RWPE2 (cell line): ENCODE data around the gene FNDC1.

Experiments used
- ATAC-seq: fragments of 200-7000 bp; cut with Tn5 transposase; 3 replicates; pipeline ENCODE4 v1.9.1; 2021; ENCODE audit warnings: low read depth
- DNase-seq: peaks from one replicate; pipeline ENCODE4 v3.0.0-alpha.2; 2020; ENCODE audit warnings: low spot score
- H3K27ac ChIP-seq: fragments of 450-650 bp; 2 replicates; pipeline ENCODE4 v1.5.1; 2017; ENCODE audit warnings: mild to moderate bottlenecking; ENCODE audit not compliant: poor library complexity, severe bottlenecking
- H3K27me3 ChIP-seq: fragments of 250-450 bp; sonication (Bioruptor Pico); 2 replicates; pipeline ENCODE4 v1.5.1; 2021; ENCODE audit warnings: mild to moderate bottlenecking, moderate library complexity; ENCODE audit not compliant: insufficient read depth, poor library complexity, severe bottlenecking
- H3K36me3 ChIP-seq: fragments of 250-450 bp; sonication (Bioruptor Pico); 2 replicates; pipeline ENCODE4 v1.5.1; 2020; ENCODE audit warnings: low read depth, mild to moderate bottlenecking, moderate library complexity
- H3K4me1 ChIP-seq: fragments of 250-450 bp; sonication (Bioruptor Pico); 2 replicates; pipeline ENCODE4 v1.5.1; 2021; ENCODE audit warnings: mild to moderate bottlenecking, moderate library complexity; ENCODE audit not compliant: insufficient read depth, poor library complexity, severe bottlenecking
- H3K4me3 ChIP-seq: fragments of 250-450 bp; sonication (Bioruptor Pico); 2 replicates; pipeline ENCODE4 v1.5.1; 2021; ENCODE audit warnings: mild to moderate bottlenecking, moderate library complexity; ENCODE audit not compliant: severe bottlenecking
- H3K9me3 ChIP-seq: fragments of 250-450 bp; sonication (Bioruptor Pico); 2 replicates; pipeline ENCODE4 v1.5.1; 2021; ENCODE audit warnings: mild to moderate bottlenecking, moderate library complexity; ENCODE audit not compliant: severe bottlenecking
- TF ChIP-seq, protein P1 (sequence below): fragments of 450-650 bp; IDR thresholded peaks from one replicate; pipeline ENCODE4 v1.5.1; 2017; ENCODE audit warnings: mild to moderate bottlenecking, moderate library complexity; ENCODE audit not compliant: poor library complexity, severe bottlenecking

FNDC1 gene

DNA sequence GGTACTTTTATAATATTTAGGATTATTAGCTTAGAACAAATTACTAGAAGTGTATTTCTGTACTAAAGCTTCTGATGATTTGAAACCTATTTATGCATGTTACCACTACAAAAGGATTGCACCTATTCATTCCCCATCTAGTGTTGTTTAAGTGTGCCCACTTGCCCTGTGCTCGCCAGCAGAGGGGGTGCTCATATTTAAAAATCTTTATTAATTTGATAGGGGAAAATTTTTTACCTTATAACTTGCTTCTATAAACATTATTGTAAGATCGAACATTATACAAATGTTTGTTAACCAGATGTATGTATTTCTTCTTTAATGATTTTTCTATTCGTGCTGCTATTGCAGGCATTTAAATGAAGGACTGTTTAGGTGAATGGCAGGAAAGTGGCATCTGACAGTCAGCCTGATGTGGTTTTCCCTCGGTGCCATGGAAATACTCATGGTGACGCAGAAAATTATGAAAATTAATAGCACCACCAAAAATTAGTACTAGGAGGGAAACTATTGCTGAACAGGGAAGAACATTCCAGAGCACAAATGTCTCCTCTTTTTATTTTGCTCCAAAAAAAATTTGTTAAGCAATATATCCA lies 44.1 kb upstream of the FNDC1 start:
- TF ChIP-seq, protein P1, sequence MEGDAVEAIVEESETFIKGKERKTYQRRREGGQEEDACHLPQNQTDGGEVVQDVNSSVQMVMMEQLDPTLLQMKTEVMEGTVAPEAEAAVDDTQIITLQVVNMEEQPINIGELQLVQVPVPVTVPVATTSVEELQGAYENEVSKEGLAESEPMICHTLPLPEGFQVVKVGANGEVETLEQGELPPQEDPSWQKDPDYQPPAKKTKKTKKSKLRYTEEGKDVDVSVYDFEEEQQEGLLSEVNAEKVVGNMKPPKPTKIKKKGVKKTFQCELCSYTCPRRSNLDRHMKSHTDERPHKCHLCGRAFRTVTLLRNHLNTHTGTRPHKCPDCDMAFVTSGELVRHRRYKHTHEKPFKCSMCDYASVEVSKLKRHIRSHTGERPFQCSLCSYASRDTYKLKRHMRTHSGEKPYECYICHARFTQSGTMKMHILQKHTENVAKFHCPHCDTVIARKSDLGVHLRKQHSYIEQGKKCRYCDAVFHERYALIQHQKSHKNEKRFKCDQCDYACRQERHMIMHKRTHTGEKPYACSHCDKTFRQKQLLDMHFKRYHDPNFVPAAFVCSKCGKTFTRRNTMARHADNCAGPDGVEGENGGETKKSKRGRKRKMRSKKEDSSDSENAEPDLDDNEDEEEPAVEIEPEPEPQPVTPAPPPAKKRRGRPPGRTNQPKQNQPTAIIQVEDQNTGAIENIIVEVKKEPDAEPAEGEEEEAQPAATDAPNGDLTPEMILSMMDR: peak; percentile 54

DNA sequence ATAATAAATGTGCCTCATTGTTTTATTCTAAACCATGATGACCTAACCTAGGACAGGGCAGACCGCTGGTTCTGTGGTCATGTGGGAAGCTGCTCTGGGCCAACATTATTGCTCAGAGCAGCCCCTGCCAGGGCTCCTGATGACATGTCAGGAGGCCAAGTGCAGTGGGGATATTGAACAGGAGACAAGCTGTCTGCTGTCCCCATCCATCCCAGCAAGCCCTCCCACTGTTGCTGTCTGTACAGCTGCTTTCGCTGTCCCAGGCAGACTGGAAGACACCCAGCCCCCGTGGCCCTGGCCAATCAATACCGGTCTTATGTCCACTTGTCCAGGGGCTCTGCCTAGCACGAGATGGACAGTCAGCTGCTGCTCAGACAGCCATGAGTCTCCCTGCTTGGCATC lies 43.2 kb upstream of the FNDC1 start:
- DNase-seq: no peak
- no peak for ATAC-seq
- Histone ChIP-seq H3K9me3 (no peaks in the 10 kb centered on the region), H3K4me3 (no peak overlapping the region), H3K27me3 (no peaks in the 10 kb centered on the region), H3K4me1 (no peaks in the 10 kb centered on the region), H3K36me3 (no peaks in the 10 kb centered on the region), H3K27ac (no peak overlapping the region)
- TF ChIP-seq, protein P1: no peak

More for the DNA sequence above, 44.1 kb upstream of the FNDC1 start:
- Histone ChIP-seq H3K4me1 (no peaks in the 10 kb centered on the region), H3K9me3 (no peaks in the 10 kb centered on the region), H3K4me3 (no peak overlapping the region), H3K27me3 (no peaks in the 10 kb centered on the region), H3K36me3 (no peaks in the 10 kb centered on the region), H3K27ac (no peak overlapping the region)
- DNase-seq: no peak
- no peak for ATAC-seq

DNA sequence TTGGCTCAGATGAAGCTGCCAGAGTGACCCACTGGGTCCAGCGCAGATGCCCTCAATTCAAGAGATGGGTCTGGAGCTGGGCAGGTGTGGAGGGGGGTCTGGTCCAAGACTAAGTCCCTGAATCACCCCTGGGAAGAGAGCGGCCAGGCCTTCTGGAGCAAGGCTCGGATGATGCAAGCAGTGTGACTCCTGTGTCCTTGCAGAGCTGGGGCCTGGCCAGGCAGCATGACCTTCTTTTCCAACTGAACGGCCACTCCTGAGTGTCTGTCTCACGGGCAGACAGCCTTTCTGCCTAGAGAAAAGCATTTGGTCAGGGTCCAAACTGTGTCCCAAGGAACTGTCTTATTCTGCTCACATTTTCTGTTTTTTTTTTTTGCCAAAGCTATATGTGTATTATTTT lies 42.6 kb upstream of the FNDC1 start:
- TF ChIP-seq, protein P1: no peak
- Histone ChIP-seq H3K4me1 (no peaks in the 10 kb centered on the region), H3K9me3 (no peaks in the 10 kb centered on the region), H3K4me3 (no peak overlapping the region), H3K27me3 (no peaks in the 10 kb centered on the region), H3K36me3 (no peaks in the 10 kb centered on the region), H3K27ac (no peak overlapping the region)
- ATAC-seq: no peak
- DNase-seq: no peak

DNA sequence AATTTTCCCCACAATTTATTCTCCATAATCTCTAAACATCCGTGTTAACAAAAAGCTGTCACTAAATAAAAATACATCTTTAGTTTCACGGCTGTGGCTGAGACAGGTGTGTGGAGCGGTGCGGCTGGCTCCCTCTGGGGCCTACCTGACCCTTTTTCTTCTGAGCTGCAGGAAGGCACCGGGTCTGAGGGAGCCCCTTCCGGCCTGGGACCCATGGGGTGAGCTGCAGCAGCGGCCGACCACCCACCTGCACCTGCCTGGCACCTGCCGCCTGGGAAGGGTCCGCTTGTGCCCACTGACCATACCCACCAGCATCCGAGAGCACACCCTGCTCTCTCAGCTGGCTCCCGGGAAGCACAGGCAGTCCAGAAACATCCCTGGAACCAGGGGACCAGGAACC lies 41.5 kb upstream of the FNDC1 start:
- Histone ChIP-seq H3K4me1 (no peaks in the 10 kb centered on the region), H3K27me3 (no peaks in the 10 kb centered on the region), H3K4me3 (no peak overlapping the region)

DNA sequence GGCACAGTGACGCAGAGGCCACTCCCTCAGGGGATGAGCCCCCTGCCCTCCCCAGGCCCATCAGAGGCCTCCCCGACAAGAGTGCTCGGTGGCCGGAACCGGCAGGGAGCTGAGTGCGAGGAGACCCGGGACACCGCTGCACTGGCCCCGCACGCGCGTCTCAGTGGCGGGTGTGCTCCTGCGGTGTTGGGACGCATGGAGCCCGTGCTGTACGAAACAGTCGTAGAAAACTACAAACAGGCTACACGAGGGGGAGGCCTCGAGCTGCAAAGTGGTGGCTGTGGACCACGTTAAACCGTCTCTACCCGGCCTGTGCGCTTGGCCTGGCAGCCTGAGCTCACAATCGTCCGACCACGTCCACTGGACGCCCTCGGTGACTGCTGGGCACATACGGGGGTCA lies 40.2 kb upstream of the FNDC1 start:
- H3K9me3 ChIP-seq: no peaks in the 10 kb centered on the region
- DNase-seq: no peak
- H3K4me1 ChIP-seq: no peaks in the 10 kb centered on the region
- TF ChIP-seq, protein P1: no peak
- ATAC-seq: no peak
- no peaks in the 10 kb centered on the region for H3K27me3 ChIP-seq
- no peak overlapping the region for H3K27ac ChIP-seq
- no peaks in the 10 kb centered on the region for H3K36me3 ChIP-seq
- H3K4me3 ChIP-seq: no peak overlapping the region

More for the DNA sequence above, 41.5 kb upstream of the FNDC1 start:
- Histone ChIP-seq H3K36me3 (no peaks in the 10 kb centered on the region), H3K9me3 (no peaks in the 10 kb centered on the region), H3K27ac (no peak overlapping the region)
- DNase-seq (no peak), ATAC-seq (no peak)
- TF ChIP-seq, protein P1: no peak
